H1 (cell line): Measurements from ENCODE around the gene SLC19A1. TPM values are rescaled to one million over a fixed set of nuclear protein-coding genes. Genes with fewer than 3 reads are reported as not detected.

Source experiments
- CTCF ChIA-PET: fragments of 300-600 bp; sonication (Branson Sonifier 250); formaldehyde crosslinking; loops from one replicate; lab custom pipeline; 2021; ENCODE audit not compliant: partially characterized antibody; lab: Charles Lee
- POLR2A ChIA-PET: fragments of 300-600 bp; sonication (Branson Sonifier 250); formaldehyde crosslinking; loops from one replicate; lab custom pipeline; 2021; ENCODE audit warnings: inconsistent platforms; ENCODE audit not compliant: partially characterized antibody; lab: Charles Lee
- DNase-seq, 2 experiments: peaks; one replicate each; pipeline versions ENCODE4 v3.0.0 to v3.0.0-alpha.2; 2010 to 2022; ENCODE audit warnings: low spot score in 2 of 2, low read depth in 1 of 2, mixed read lengths in 1 of 2
- FAIRE-seq: peaks from 2 replicates; lab custom pipeline; 2011; peaks lifted over from hg19 to GRCh38; lab: Jason Lieb, UNC
- H2AFZ ChIP-seq: 2 replicates; pipeline ENCODE4 v1.8.1; 2012; ENCODE audit warnings: low read length, inconsistent platforms
- H2AK5ac ChIP-seq: 2 replicates; pipeline ENCODE4 v1.6.1; 2013; ENCODE audit warnings: low read depth, low read length
- H2BK120ac ChIP-seq: replicated peaks from 2 replicates; pipeline ENCODE3; 2013; ENCODE audit warnings: low read depth, low read length, inconsistent platforms
- H2BK12ac ChIP-seq: 2 replicates; pipeline ENCODE4 v1.6.1; 2013; ENCODE audit warnings: low read depth, low read length
- H2BK15ac ChIP-seq: 2 replicates; pipeline ENCODE4 v1.6.1; 2013; ENCODE audit warnings: low read length
- H2BK20ac ChIP-seq: 2 replicates; pipeline ENCODE4 v1.6.1; 2013; ENCODE audit warnings: low read length
- H2BK5ac ChIP-seq: 2 replicates; pipeline ENCODE4 v1.6.1; 2013; ENCODE audit warnings: low read depth, low read length
- H3K14ac ChIP-seq: 2 replicates; pipeline ENCODE4 v1.6.1; 2013; ENCODE audit warnings: inconsistent platforms; ENCODE audit not compliant: insufficient read length
- H3K18ac ChIP-seq: 2 replicates; pipeline ENCODE4 v1.6.1; 2013; ENCODE audit warnings: low read length; ENCODE audit errors: extremely low read depth
- H3K23ac ChIP-seq: 2 replicates; pipeline ENCODE4 v1.6.1; 2013; ENCODE audit warnings: inconsistent platforms; ENCODE audit not compliant: insufficient read length
- H3K23me2 ChIP-seq: 2 replicates; pipeline ENCODE4 v1.6.1; 2013; ENCODE audit warnings: low read depth, low read length
- H3K27ac ChIP-seq: 2 replicates; pipeline ENCODE4 v1.6.1; 2011; ENCODE audit warnings: low read depth, low read length, inconsistent platforms
- H3K27me3 ChIP-seq, 4 experiments: replicated peaks in 1 of 4; 1 replicate in 1 of 4; 2 replicates in 3 of 4; pipeline versions ENCODE4 v1.6.1 to v1.8.1; 2011 to 2013; ENCODE audit warnings: low read length in 3 of 4, mild to moderate bottlenecking in 3 of 4, inconsistent platforms in 2 of 4, mixed read lengths in 2 of 4, moderate library complexity in 1 of 4; ENCODE audit not compliant: control insufficient read depth in 3 of 4, insufficient read depth in 3 of 4; ENCODE audit errors: extremely low read depth in 1 of 4
- H3K36me3 ChIP-seq, 4 experiments: 2 replicates each; pipeline versions ENCODE4 v1.6.1 to v1.8.1; 2011 to 2013; ENCODE audit warnings: mild to moderate bottlenecking in 4 of 4, low read length in 3 of 4, moderate library complexity in 2 of 4, control low read depth in 1 of 4, inconsistent platforms in 1 of 4; ENCODE audit not compliant: insufficient read depth in 4 of 4, control insufficient read depth in 2 of 4
- H3K4ac ChIP-seq: replicated peaks from 2 replicates; pipeline ENCODE3; 2013; ENCODE audit warnings: low read length, low read depth, mixed read lengths, inconsistent platforms; ENCODE audit not compliant: insufficient read length
- H3K4me1 ChIP-seq, 4 experiments: replicated peaks in 1 of 4; 1 replicate in 1 of 4; 2 replicates in 3 of 4; pipeline versions ENCODE4 v1.6.1 to v1.8.1; 2011 to 2013; ENCODE audit warnings: low read length in 3 of 4, inconsistent platforms in 2 of 4, mixed read lengths in 1 of 4; ENCODE audit not compliant: insufficient read depth in 4 of 4, control insufficient read depth in 3 of 4
- H3K4me2 ChIP-seq, 2 experiments: 2 replicates each; pipeline versions ENCODE4 v1.6.1 to v1.8.1; 2011 to 2013; ENCODE audit warnings: low read depth in 2 of 2, low read length in 2 of 2, control low read depth in 1 of 2, inconsistent platforms in 1 of 2, mild to moderate bottlenecking in 1 of 2; ENCODE audit not compliant: insufficient read depth in 1 of 2
- H3K4me3 ChIP-seq, 4 experiments: fragments of 200-600, 300-600 bp in 1 of 4; sonication (generic), shearing (Covaris generic), sonication (Bioruptor Twin) in 1 of 4; 2 replicates each; pipeline versions ENCODE4 v1.5.1 to v1.8.1; 2011 to 2016; ENCODE audit warnings: low read length in 4 of 4, low read depth in 3 of 4, control low read depth in 2 of 4, inconsistent platforms in 2 of 4, mild to moderate bottlenecking in 2 of 4, mixed read lengths in 1 of 4, moderate library complexity in 1 of 4; ENCODE audit not compliant: insufficient read depth in 2 of 4; ENCODE audit errors: extremely low read depth in 1 of 4
- H3K56ac ChIP-seq: replicated peaks from 2 replicates; pipeline ENCODE3; 2013; ENCODE audit warnings: low read depth, mild to moderate bottlenecking, mixed read lengths, low read length, inconsistent platforms; ENCODE audit not compliant: insufficient read length
- H3K79me1 ChIP-seq: 2 replicates; pipeline ENCODE4 v1.6.1; 2013; ENCODE audit warnings: low read depth, low read length, control low read depth
- H3K79me2 ChIP-seq, 2 experiments: 2 replicates each; pipeline versions ENCODE4 v1.6.1 to v1.8.1; 2012 to 2013; ENCODE audit warnings: low read length in 2 of 2, mild to moderate bottlenecking in 2 of 2, inconsistent platforms in 1 of 2; ENCODE audit not compliant: insufficient read depth in 2 of 2, control insufficient read depth in 1 of 2
- H3K9ac ChIP-seq, 4 experiments: replicated peaks in 1 of 4; 1 replicate in 1 of 4; 2 replicates in 3 of 4; pipeline versions ENCODE4 v1.6.1 to v1.8.1; 2011 to 2013; ENCODE audit warnings: low read depth in 3 of 4, low read length in 3 of 4, control low read depth in 2 of 4, mild to moderate bottlenecking in 2 of 4, moderate library complexity in 2 of 4, inconsistent platforms in 1 of 4; ENCODE audit errors: extremely low read depth in 1 of 4
- H3K9me3 ChIP-seq, 2 experiments: 2 replicates each; pipeline versions ENCODE4 v1.6.1 to v1.8.1; 2012 to 2013; ENCODE audit warnings: mild to moderate bottlenecking in 2 of 2, moderate library complexity in 2 of 2, control low read depth in 1 of 2, inconsistent platforms in 1 of 2, low read depth in 1 of 2, low read length in 1 of 2, mixed read lengths in 1 of 2; ENCODE audit not compliant: insufficient read depth in 2 of 2
- H4K20me1 ChIP-seq, 2 experiments: replicated peaks in 1 of 2; 2 replicates each; pipeline versions ENCODE3 to v1.8.1; 2011 to 2013; ENCODE audit warnings: inconsistent platforms in 2 of 2, low read length in 2 of 2, mild to moderate bottlenecking in 1 of 2; ENCODE audit not compliant: insufficient read depth in 2 of 2, control insufficient read depth in 1 of 2
- H4K5ac ChIP-seq: 2 replicates; pipeline ENCODE4 v1.6.1; 2013; ENCODE audit warnings: low read length, low read depth, mixed read lengths, inconsistent platforms; ENCODE audit not compliant: insufficient read length
- H4K8ac ChIP-seq: 2 replicates; pipeline ENCODE4 v1.8.0; 2013; ENCODE audit warnings: mild to moderate bottlenecking, moderate library complexity, low read length, inconsistent platforms; ENCODE audit not compliant: insufficient read depth; ENCODE audit errors: extremely low read depth
- H4K91ac ChIP-seq: replicated peaks from 2 replicates; pipeline ENCODE3; 2013; ENCODE audit warnings: low read length, mixed read lengths, inconsistent platforms; ENCODE audit not compliant: insufficient read length
- CREB1 ChIP-seq: IDR thresholded peaks from 2 replicates; pipeline ENCODE4 v1.6.1; 2012; ENCODE audit warnings: inconsistent platforms
- CTCF ChIP-seq, 3 experiments: IDR thresholded peaks; 1 replicate in 2 of 3; 2 replicates in 1 of 3; pipeline versions ENCODE4 v1.5.1 to v1.6.1; 2011; ENCODE audit warnings: low read length in 3 of 3, mild to moderate bottlenecking in 3 of 3, inconsistent platforms in 2 of 3, low read depth in 1 of 3, moderate library complexity in 1 of 3; ENCODE audit not compliant: insufficient read depth in 1 of 3; ENCODE audit errors: control extremely low read depth in 1 of 3
- KDM1A ChIP-seq: fragments of 200-600, 300-600 bp; sonication (generic); IDR thresholded peaks from 2 replicates; pipeline ENCODE4 v1.7.1; 2016; ENCODE audit warnings: mild to moderate bottlenecking, low read length, borderline replicate concordance
- POU5F1 ChIP-seq: IDR thresholded peaks from 2 replicates; pipeline ENCODE4 v1.6.1; 2011; ENCODE audit warnings: low read depth, mild to moderate bottlenecking, low read length, moderate library complexity
- RAD21 ChIP-seq, 2 experiments: IDR thresholded peaks in 1 of 2; conservative IDR thresholded peaks in 1 of 2; 2 replicates each; pipeline ENCODE4 v1.6.1; 2011; ENCODE audit warnings: low read depth in 2 of 2, low read length in 2 of 2, improper control_type of control experiment in 1 of 2, inconsistent platforms in 1 of 2, mild to moderate bottlenecking in 1 of 2, moderate library complexity in 1 of 2
- SUZ12 ChIP-seq: fragments of 200-600 bp; sonication (generic); IDR thresholded peaks from 2 replicates; pipeline ENCODE4 v1.6.1; 2012; ENCODE audit warnings: mild to moderate bottlenecking, inconsistent platforms, low read length, moderate library complexity, mixed read lengths
- TBP ChIP-seq: IDR thresholded peaks from 2 replicates; pipeline ENCODE4 v1.6.1; 2011; ENCODE audit warnings: low read depth, low read length, improper control_type of control experiment
- WGBS, 2 experiments: shearing (Covaris generic) in 1 of 2; methylation state at CpG; one replicate each; pipeline versions ENCODE4 v1.1.6 to v1.1.7; 2013 to 2015; ENCODE audit warnings: low lambda C conversion rate in 2 of 2, mixed read lengths in 2 of 2, inconsistent platforms in 1 of 2, low coverage in 1 of 2, missing lambda C conversion rate in 1 of 2; ENCODE audit not compliant: insufficient replicate concordance in 2 of 2, insufficient coverage in 1 of 2, insufficient read length in 1 of 2; ENCODE audit errors: extremely low coverage in 1 of 2, missing lambda C conversion rate in 1 of 2; 5-methylcytosine and 5-hydroxymethylcytosine counted together
- polyA plus RNA-seq, 7 experiments: library from polyadenylated mRNA; depleted of rRNA in 3 of 7; stranded (reverse) in 5 of 7; unstranded in 2 of 7; fragments of >200 nt in 5 of 7; fragments of 200-250 nt in 2 of 7; gene quantifications; 1 replicate in 5 of 7; 2 replicates in 1 of 7; 4 replicates in 1 of 7; pipeline versions ENCODE4 v1.2.1 to v1.2.3, GENCODE V29; 2011 to 2013; ENCODE audit warnings: missing spikeins in 2 of 7, mixed read lengths in 2 of 7
- total RNA-seq: library from RNA; stranded (reverse); fragmentation: NEBNext Ultra II Directional; extraction: Animal tissue kit (Norgen Biotek cat#: 25700); gene quantifications from 2 replicates; pipeline ENCODE4 v1.2.1, GENCODE V29; 2021

Gene SLC19A1
- total and polyA plus RNA-seq, 2 of the 8 experiments (the other 6 are each of a cell fraction or from before 2014, with no cell fraction given): 31.6 to 43.8 TPM

GRCh38 chr21:45465611-45466329 lies 76.5 kb downstream of the SLC19A1 start:
- no peak overlapping the region for H2BK15ac ChIP-seq
- ChIA-PET CTCF (interaction anchor here (0.9 to 1.3 kb wide), 4 partner anchors 10 to 57 kb away, joined by 3 to 4 read pairs (median 3); no protein-coding TSS in a partner anchor), POLR2A (interaction anchor here (0.6 to 1.7 kb wide), 2 partner anchors 26 to 30 kb away, joined by 3 to 4 read pairs; no protein-coding TSS in a partner anchor)
- no peak overlapping the region for H4K91ac ChIP-seq
- no peak overlapping the region for H2BK12ac ChIP-seq
- peaks cover 7% of the 10 kb centered on the region for H3K79me1 ChIP-seq
- no peak overlapping the region for H4K5ac ChIP-seq
- peaks cover 12 to 23% of the 10 kb centered on the region in 2 experiments for H4K20me1 ChIP-seq
- H3K9me3 ChIP-seq: no peaks in the 10 kb centered on the region; a peak in 1 of 4 replicates
- H3K4me1 ChIP-seq: no peaks in the 10 kb centered on the region
- no peak overlapping the region for H2AFZ ChIP-seq
- peaks cover 0 to 17% (median 2%) of the 10 kb centered on the region in 4 experiments; a peak in 6 of 8 replicates for H3K36me3 ChIP-seq
- no peak overlapping the region for H2BK20ac ChIP-seq
- H3K4me3 ChIP-seq: no peak overlapping the region
- DNase-seq: no peak
- no peak overlapping the region for H3K4me2 ChIP-seq
- no peak overlapping the region for H3K4ac ChIP-seq
- no peaks in the 10 kb centered on the region for H3K23me2 ChIP-seq
- no peak overlapping the region for H2BK120ac ChIP-seq
- FAIRE-seq: no peak
- H3K9ac ChIP-seq: no peak overlapping the region
- H2BK5ac ChIP-seq: no peak overlapping the region
- H3K27ac ChIP-seq: peak overlapping the region; percentile 19; the same call in 1 of the 2 replicates
- H3K56ac ChIP-seq: no peak overlapping the region
- H2AK5ac ChIP-seq: no peak overlapping the region
- no peak overlapping the region for H3K14ac ChIP-seq
- H3K79me2 ChIP-seq: peaks cover 0 to 81% of the 10 kb centered on the region in 2 experiments; a peak in 2 of 4 replicates
- 86% methylated on average over 20 of the region's 27 CpGs; no CpG with 5 or more reads in 1 of the 2 experiments for WGBS, 2 experiments
- H3K23ac ChIP-seq: no peak overlapping the region
- H3K27me3 ChIP-seq: no peaks in the 10 kb centered on the region
- H3K18ac ChIP-seq: no peak overlapping the region
- H4K8ac ChIP-seq: no peak overlapping the region
- TF ChIP-seq CREB1: no peak
- TF ChIP-seq KDM1A: no peak
- no peak for TF ChIP-seq POU5F1
- no peak for TF ChIP-seq TBP
- TF ChIP-seq RAD21 (IDR thresholded peaks at IDR 0.05 in 1 of 2, conservative IDR thresholded peaks at IDR 0.05 in 1 of 2; ENCODE audit: low read depth in 2 of 2, low read length in 2 of 2): no peak
- no peak for TF ChIP-seq SUZ12
- TF ChIP-seq CTCF (IDR thresholded peaks at IDR 0.05; ENCODE audit: control extremely low read depth in 1 of 3, insufficient read depth in 1 of 3, low read depth in 1 of 3, low read length in 3 of 3): no peak
